Fibroblast of lung (primary cell): ENCODE measurements around the gene FXYD6. TPM values are rescaled to one million over a fixed set of nuclear protein-coding genes. Genes with fewer than 3 reads are reported as not detected.

Source experiments
- DNase-seq, 2 donors: peaks; one replicate each; pipeline versions ENCODE4 v3.0.0 to v3.0.0-alpha.2; 2010; ENCODE audit warnings: low read depth in 2 of 2
- H2AFZ ChIP-seq: 2 replicates; pipeline ENCODE4 v1.5.1; 2012; ENCODE audit warnings: low read length, control low read depth, inconsistent platforms
- H3K27ac ChIP-seq: 2 replicates; pipeline ENCODE4 v1.5.1; 2011; ENCODE audit warnings: low read length, control low read depth; ENCODE audit not compliant: insufficient read depth
- H3K27me3 ChIP-seq: 2 replicates; pipeline ENCODE4 v1.5.1; 2011; ENCODE audit warnings: mild to moderate bottlenecking, low read length; ENCODE audit not compliant: control insufficient read depth, insufficient read depth
- H3K36me3 ChIP-seq: 2 replicates; pipeline ENCODE4 v1.5.1; 2011; ENCODE audit warnings: low read length; ENCODE audit not compliant: control insufficient read depth, insufficient read depth
- H3K4me1 ChIP-seq: 2 replicates; pipeline ENCODE4 v1.5.1; 2011; ENCODE audit warnings: low read length; ENCODE audit not compliant: control insufficient read depth, insufficient read depth; ENCODE audit errors: extremely low read depth
- H3K4me2 ChIP-seq: 2 replicates; pipeline ENCODE4 v1.5.1; 2011; ENCODE audit warnings: low read length, control low read depth; ENCODE audit not compliant: insufficient read depth; ENCODE audit errors: extremely low read depth
- H3K4me3 ChIP-seq, 4 experiments: fragments of 200-600 bp in 1 of 4; sonication (generic) in 1 of 4; replicated peaks in 1 of 4; 2 replicates each; pipeline ENCODE4 v1.5.1; 2011 to 2016; ENCODE audit warnings: low read length in 4 of 4, low read depth in 3 of 4, mild to moderate bottlenecking in 3 of 4, control low read depth in 2 of 4, inconsistent platforms in 1 of 4, mixed read lengths in 1 of 4; ENCODE audit not compliant: insufficient read depth in 1 of 4; ENCODE audit errors: control extremely low read depth in 1 of 4
- H3K79me2 ChIP-seq: 2 replicates; pipeline ENCODE4 v1.5.1; 2012; ENCODE audit warnings: mild to moderate bottlenecking, low read length, inconsistent platforms; ENCODE audit not compliant: control insufficient read depth, insufficient read depth
- H3K9ac ChIP-seq: 2 replicates; pipeline ENCODE4 v1.5.1; 2011; ENCODE audit warnings: mild to moderate bottlenecking, low read length, control low read depth; ENCODE audit not compliant: insufficient read depth
- H3K9me3 ChIP-seq: 2 replicates; pipeline ENCODE4 v1.5.1; 2012; ENCODE audit warnings: low read depth, low read length; ENCODE audit not compliant: control insufficient read depth, insufficient read depth
- H4K20me1 ChIP-seq: 2 replicates; pipeline ENCODE4 v1.5.1; 2011; ENCODE audit warnings: low read length; ENCODE audit not compliant: control insufficient read depth, insufficient read depth; ENCODE audit errors: extremely low read depth
- CTCF ChIP-seq, 2 donors: IDR thresholded peaks in 1 of 2; conservative IDR thresholded peaks in 1 of 2; 1 replicate in 1 of 2; 2 replicates in 1 of 2; pipeline ENCODE4 v1.5.1; 2011 to 2012; ENCODE audit warnings: low read length in 2 of 2, control low read depth in 1 of 2, inconsistent platforms in 1 of 2, low read depth in 1 of 2, mild to moderate bottlenecking in 1 of 2
- EZH2 ChIP-seq: IDR thresholded peaks from 2 replicates; pipeline ENCODE4 v1.5.1; 2012; ENCODE audit warnings: low read length, control low read depth, mild to moderate bottlenecking; ENCODE audit errors: missing control alignments
- polyA plus RNA-seq, 2 donors: library from polyadenylated mRNA; depleted of rRNA in 1 of 2; stranded (reverse) in 1 of 2; unstranded in 1 of 2; fragments of >200 nt; gene quantifications; 2 replicates each; pipeline ENCODE4 v1.2.1, GENCODE V29; 2011 to 2012; ENCODE audit warnings: missing spikeins in 1 of 2
- total RNA-seq: library from RNA; depleted of rRNA; stranded (reverse); fragments of >200 nt; gene quantifications from 2 replicates; pipeline ENCODE4 v1.2.1, GENCODE V29; 2014

The FXYD6 gene
- total and polyA plus RNA-seq, 2 donors (not counting 1 experiment from before 2014, with no cell fraction given) = 0.43 to 5.1 TPM

- DNase-seq = no peak
- no peak overlapping the region for H3K27ac ChIP-seq
- no peak overlapping the region for H3K4me3 ChIP-seq
- no peak overlapping the region for H3K9ac ChIP-seq
- H3K4me2 ChIP-seq = no peak overlapping the region
- no peaks in the 10 kb centered on the region for H3K36me3 ChIP-seq
- H3K79me2 ChIP-seq = no peaks in the 10 kb centered on the region
- H2AFZ ChIP-seq = no peak overlapping the region
- no peaks in the 10 kb centered on the region for H3K27me3 ChIP-seq
- no peak for TF ChIP-seq CTCF (conservative IDR thresholded peaks at IDR 0.05 in 1 of 2, IDR thresholded peaks at IDR 0.05 in 1 of 2; ENCODE audit: low read depth in 1 of 2, low read length in 2 of 2)
- H3K4me1 ChIP-seq = no peaks in the 10 kb centered on the region
- peaks cover 2% of the 10 kb centered on the region for H4K20me1 ChIP-seq
- no peaks in the 10 kb centered on the region for H3K9me3 ChIP-seq
Measured at GRCh38 chr11:117888139-117888566, 11.7 kb upstream of the FXYD6 start.

- no peak overlapping the region for H3K4me3 ChIP-seq
- H4K20me1 ChIP-seq = peaks cover 2% of the 10 kb centered on the region
- H3K9ac ChIP-seq = no peak overlapping the region
- no peak overlapping the region for H2AFZ ChIP-seq
- no peaks in the 10 kb centered on the region for H3K9me3 ChIP-seq
- H3K4me1 ChIP-seq = no peaks in the 10 kb centered on the region
- TF ChIP-seq EZH2 (no peak), CTCF (conservative IDR thresholded peaks at IDR 0.05 in 1 of 2, IDR thresholded peaks at IDR 0.05 in 1 of 2; ENCODE audit: low read depth in 1 of 2, low read length in 2 of 2) (no peak)
- H3K79me2 ChIP-seq = no peaks in the 10 kb centered on the region
- H3K36me3 ChIP-seq = no peaks in the 10 kb centered on the region
- H3K27ac ChIP-seq = no peak overlapping the region
- no peaks in the 10 kb centered on the region for H3K27me3 ChIP-seq
- H3K4me2 ChIP-seq = no peak overlapping the region
- DNase-seq = no peak
Measured at GRCh38 chr11:117887431-117888138, 11.1 kb upstream of the FXYD6 start.

DNA sequence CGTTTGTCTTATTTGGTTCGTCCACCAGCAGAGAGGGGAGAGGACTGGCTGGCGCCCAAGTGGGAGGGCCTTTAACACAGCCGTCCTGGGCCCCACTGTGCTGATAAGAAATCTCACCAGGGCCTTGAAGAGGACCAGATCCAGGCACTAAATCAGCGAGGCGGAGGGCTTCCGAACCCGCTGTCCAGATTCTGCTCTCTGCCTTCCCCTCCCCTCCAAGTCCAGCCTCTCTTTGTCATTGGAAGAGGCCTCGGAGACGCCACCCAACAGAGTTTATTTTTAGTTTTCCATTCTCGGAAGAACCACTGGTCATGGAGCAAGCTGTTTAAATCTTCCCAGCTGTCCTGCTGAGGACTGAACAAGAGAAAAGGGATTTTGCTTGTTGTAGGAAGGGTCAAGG lies 9.3 kb upstream of the FXYD6 start:
- Histone ChIP-seq H3K27me3 (no peaks in the 10 kb centered on the region), H2AFZ (no peak overlapping the region), H3K4me1 (no peaks in the 10 kb centered on the region), H3K27ac (no peak overlapping the region), H4K20me1 (peaks cover 2% of the 10 kb centered on the region), H3K36me3 (no peaks in the 10 kb centered on the region), H3K79me2 (no peaks in the 10 kb centered on the region), H3K4me3 (peak overlapping the region in 1 of 4 experiments; percentile 14), H3K9me3 (no peaks in the 10 kb centered on the region), H3K9ac (no peak overlapping the region), H3K4me2 (no peak overlapping the region)
- no peak for TF ChIP-seq CTCF (conservative IDR thresholded peaks at IDR 0.05 in 1 of 2, IDR thresholded peaks at IDR 0.05 in 1 of 2; ENCODE audit: low read depth in 1 of 2, low read length in 2 of 2)
- DNase-seq = peak in 1 of 2 donors; percentile 78
